ENCODE results near the gene STMN1.

- TF ChIP-seq TAF1 (IDR thresholded peaks at IDR 0.05; ENCODE audit: borderline replicate concordance, low read depth, low read length) (no peak), POLR2AphosphoS5 (IDR thresholded peaks at IDR 0.05; ENCODE audit: low read depth, low read length) (no peak), POLR2A (IDR thresholded peaks at IDR 0.05; ENCODE audit: low read depth, low read length) (no peak)
These were observed 13.1 kb downstream of the STMN1 start for GRCh38 chr1:25893116-25893515.

Measured in GM12892 (cell line).